Neural progenitor cell (in vitro differentiated cells): Measurements from ENCODE around the gene CHIA.

ENCODE experiments used
- CTCF ChIP-seq: fragments of 200-600 bp; sonication (generic); IDR thresholded peaks from 2 replicates; pipeline ENCODE4 v1.5.1; 2017; ENCODE audit warnings: antibody characterized with exemption, mild to moderate bottlenecking
- EZH2 ChIP-seq: fragments of 200-600 bp; sonication (generic); IDR thresholded peaks from 2 replicates; pipeline ENCODE4 v1.6.1; 2017; ENCODE audit warnings: antibody characterized with exemption, mild to moderate bottlenecking, moderate library complexity

- no peak for TF ChIP-seq CTCF
- TF ChIP-seq EZH2: no peak
Observed at GRCh38 chr1:111275780-111276433, 14.7 kb upstream of the CHIA start.
